ENCODE results near the gene ENPP1. TPM values are rescaled to one million over a fixed set of nuclear protein-coding genes. Genes with fewer than 3 reads are reported as not detected.

ENPP1 gene
- total RNA-seq, 2 experiments from 2014 or later: 0.34 TPM; not detected in 1

DNA sequence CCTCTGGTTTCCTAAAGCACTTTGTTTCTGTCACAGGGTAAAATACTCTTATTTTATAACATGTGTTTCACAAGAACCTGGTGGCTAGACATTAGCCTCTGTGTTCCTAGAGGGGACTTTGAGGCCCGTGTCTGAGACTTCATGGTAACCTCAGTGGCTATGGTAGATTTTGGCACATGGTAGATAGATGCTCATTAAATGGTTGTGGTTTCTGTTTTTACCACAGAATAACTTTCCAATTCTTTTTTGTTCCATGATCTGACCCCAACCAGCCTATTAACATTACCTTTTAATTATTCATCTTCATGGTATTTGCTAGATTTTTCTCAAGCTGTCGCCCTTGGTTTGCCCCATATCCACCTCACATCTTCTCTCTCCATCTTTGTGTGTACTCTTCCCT lies 109.0 kb downstream of the ENPP1 start:
- intact Hi-C loops (cut with micrococcal nuclease; ENCODE audit: unreplicated experiment): loop anchor here (5.0 to 10.0 kb wide), 4 partner anchors 565 to 898 kb away; partner anchors contain the start of genes RPS12 and STX7
- H3K9me3 ChIP-seq (ENCODE audit: low read length): peaks cover 9% of the 10 kb centered on the region
- no peaks in the 10 kb centered on the region for H3K79me2 ChIP-seq (ENCODE audit: insufficient read depth, low read depth, low read length)
- TF ChIP-seq EZH2phosphoT487 (IDR thresholded peaks at IDR 0.05; ENCODE audit: borderline replicate concordance, low read depth, low read length): no peak
- TF ChIP-seq, protein P1, sequence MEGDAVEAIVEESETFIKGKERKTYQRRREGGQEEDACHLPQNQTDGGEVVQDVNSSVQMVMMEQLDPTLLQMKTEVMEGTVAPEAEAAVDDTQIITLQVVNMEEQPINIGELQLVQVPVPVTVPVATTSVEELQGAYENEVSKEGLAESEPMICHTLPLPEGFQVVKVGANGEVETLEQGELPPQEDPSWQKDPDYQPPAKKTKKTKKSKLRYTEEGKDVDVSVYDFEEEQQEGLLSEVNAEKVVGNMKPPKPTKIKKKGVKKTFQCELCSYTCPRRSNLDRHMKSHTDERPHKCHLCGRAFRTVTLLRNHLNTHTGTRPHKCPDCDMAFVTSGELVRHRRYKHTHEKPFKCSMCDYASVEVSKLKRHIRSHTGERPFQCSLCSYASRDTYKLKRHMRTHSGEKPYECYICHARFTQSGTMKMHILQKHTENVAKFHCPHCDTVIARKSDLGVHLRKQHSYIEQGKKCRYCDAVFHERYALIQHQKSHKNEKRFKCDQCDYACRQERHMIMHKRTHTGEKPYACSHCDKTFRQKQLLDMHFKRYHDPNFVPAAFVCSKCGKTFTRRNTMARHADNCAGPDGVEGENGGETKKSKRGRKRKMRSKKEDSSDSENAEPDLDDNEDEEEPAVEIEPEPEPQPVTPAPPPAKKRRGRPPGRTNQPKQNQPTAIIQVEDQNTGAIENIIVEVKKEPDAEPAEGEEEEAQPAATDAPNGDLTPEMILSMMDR (conservative IDR thresholded peaks at IDR 0.05; ENCODE audit: low read length): no peak
- no peaks in the 10 kb centered on the region for H3K9me2 ChIP-seq (ENCODE audit: insufficient read depth, low read length)
- H3K4me1 ChIP-seq (ENCODE audit: insufficient read depth, low read length, poor library complexity, severe bottlenecking): peaks cover 19% of the 10 kb centered on the region
- peak overlapping the region; percentile 82 for H2AFZ ChIP-seq (ENCODE audit: low read length)
- no peak overlapping the region for H3K4me3 ChIP-seq (ENCODE audit: low read depth, low read length, poor library complexity, severe bottlenecking)
- H3K4me2 ChIP-seq (ENCODE audit: low read length): peak overlapping the region; percentile 59
- H3K36me3 ChIP-seq (ENCODE audit: insufficient read depth, low read length): peaks cover 4% of the 10 kb centered on the region; the same call in 1 of the 2 replicates
- no TSS peak for BruUV-seq (replicated peaks)
- no peak for DNase-seq (ENCODE audit: low spot score)
- POLR2A ChIA-PET: interaction anchor here (0.7 to 1.6 kb wide), 4 partner anchors 9 to 596 kb away, joined by 3 to 4 read pairs (median 3); partner anchors contain the start of gene STX7
- peak overlapping the region; percentile 62 for H3K27ac ChIP-seq (ENCODE audit: low read depth, low read length, poor library complexity, severe bottlenecking)
- H4K20me1 ChIP-seq (ENCODE audit: insufficient read depth, low read length): no peaks in the 10 kb centered on the region
- CTCF ChIA-PET (ENCODE audit: unreplicated experiment): interaction anchor here (0.6 kb wide), 1 partner anchor 734 kb away, joined by 3 read pairs; no protein-coding TSS in a partner anchor

GRCh38 chr6:131917318-131917717 lies 109.5 kb downstream of the ENPP1 start:
- peak; percentile 42 for DNase-seq (ENCODE audit: low spot score)
- H3K4me2 ChIP-seq (ENCODE audit: low read length): peak overlapping the region; percentile 59
- POLR2A ChIA-PET: interaction anchor here (0.5 to 1.6 kb wide), 5 partner anchors 9 to 596 kb away, joined by 3 to 4 read pairs (median 3); partner anchors contain the start of gene STX7

More at GRCh38 chr6:131917318-131917717, 109.5 kb downstream of the ENPP1 start:
- CTCF ChIA-PET (ENCODE audit: unreplicated experiment): interaction anchor here (1.0 kb wide), 1 partner anchor 9 kb away, joined by 3 read pairs; no protein-coding TSS in a partner anchor
- TF ChIP-seq, protein P1 (conservative IDR thresholded peaks at IDR 0.05; ENCODE audit: low read length): no peak
- no peak for TF ChIP-seq EZH2phosphoT487 (IDR thresholded peaks at IDR 0.05; ENCODE audit: borderline replicate concordance, low read depth, low read length)
- peak overlapping the region; percentile 14 for H3K4me3 ChIP-seq (ENCODE audit: low read depth, low read length, poor library complexity, severe bottlenecking)
- no peaks in the 10 kb centered on the region for H4K20me1 ChIP-seq (ENCODE audit: insufficient read depth, low read length)
- H3K4me1 ChIP-seq (ENCODE audit: insufficient read depth, low read length, poor library complexity, severe bottlenecking): peaks cover 19% of the 10 kb centered on the region
- H3K9me2 ChIP-seq (ENCODE audit: insufficient read depth, low read length): no peaks in the 10 kb centered on the region
- peaks cover 14% of the 10 kb centered on the region for H3K9me3 ChIP-seq (ENCODE audit: low read length)
- H3K27ac ChIP-seq (ENCODE audit: low read depth, low read length, poor library complexity, severe bottlenecking): peak overlapping the region; percentile 62
- intact Hi-C loops (cut with micrococcal nuclease; ENCODE audit: unreplicated experiment): loop anchor here (5.0 to 10.0 kb wide), 4 partner anchors 565 to 897 kb away; partner anchors contain the start of genes RPS12 and STX7
- H3K36me3 ChIP-seq (ENCODE audit: insufficient read depth, low read length): peaks cover 4% of the 10 kb centered on the region; the same call in 1 of the 2 replicates
- H2AFZ ChIP-seq (ENCODE audit: low read length): peak overlapping the region; percentile 82
- no peaks in the 10 kb centered on the region for H3K79me2 ChIP-seq (ENCODE audit: insufficient read depth, low read depth, low read length)
- BruUV-seq (replicated peaks): no TSS peak

Data from OCI-LY7 (cell line).